Lower leg skin (tissue), 4 donors: ENCODE results near the gene MRPL30. TPM values are rescaled to one million over a fixed set of nuclear protein-coding genes. Genes with fewer than 3 reads are reported as not detected.

Source experiments
- DNase-seq, 2 donors: peaks; one replicate each; pipeline ENCODE4 v3.0.0-alpha.2; 2019; ENCODE audit warnings: low spot score in 2 of 2
- H3K4me3 ChIP-seq: fragments of 200-600 bp; sonication (generic); 2 replicates; pipeline ENCODE4 v1.5.1; 2017; ENCODE audit warnings: mild to moderate bottlenecking, low read depth; ENCODE audit not compliant: poor library complexity, severe bottlenecking
- CTCF ChIP-seq, 3 donors: fragments of 450-650 bp; IDR thresholded peaks; one replicate each; pipeline ENCODE4 v1.5.1; 2016; ENCODE audit warnings: antibody characterized with exemption in 3 of 3, mild to moderate bottlenecking in 3 of 3, moderate library complexity in 2 of 3
- POLR2A ChIP-seq, 2 donors: fragments of 450-650 bp; IDR thresholded peaks; one replicate each; pipeline ENCODE4 v1.6.1; 2016 to 2017; ENCODE audit warnings: antibody characterized with exemption in 2 of 2, mild to moderate bottlenecking in 1 of 2, moderate library complexity in 1 of 2
- WGBS, 2 donors: methylation state at CpG; one replicate each; pipeline ENCODE4 v1.1.5; 2018; 5-methylcytosine and 5-hydroxymethylcytosine counted together
- intact Hi-C: fragments of 100-400 bp; cut with DNase I; formaldehyde crosslinking; loops from one replicate; pipeline ENCODE4 v1.15.0; 2023; ENCODE audit warnings: low total_unique reads
- total RNA-seq, 4 donors: library from RNA; depleted of rRNA; stranded (reverse); fragments of >200 nt; gene quantifications; one replicate each; pipeline ENCODE4 v1.1.0, GENCODE V29; 2016

Gene MRPL30
- total RNA-seq, 4 donors from 2014 or later = 26.6 to 33.0 (median 30.0) TPM

GRCh38 chr2:99198103-99198841 lies 17.3 kb downstream of the MRPL30 start:
- intact Hi-C loops = no loop called here
- TF ChIP-seq CTCF (IDR thresholded peaks at IDR 0.05) (no peak), POLR2A (IDR thresholded peaks at IDR 0.05) (no peak)
- no peak for DNase-seq
- no peak overlapping the region for H3K4me3 ChIP-seq
- 71 to 72% methylated on average over 6 of the region's 6 CpGs for WGBS, 2 donors

- 88 to 91% methylated on average over 7 of the region's 7 CpGs for WGBS, 2 donors
- intact Hi-C loops = no loop called here
- TF ChIP-seq POLR2A (IDR thresholded peaks at IDR 0.05) (no peak), CTCF (IDR thresholded peaks at IDR 0.05) (no peak)
- DNase-seq = no peak
- H3K4me3 ChIP-seq = no peak overlapping the region
These were observed 19.3 kb downstream of the MRPL30 start for GRCh38 chr2:99200076-99200800.

- intact Hi-C loops = no loop called here
- TF ChIP-seq CTCF (IDR thresholded peaks at IDR 0.05) = no peak
- TF ChIP-seq POLR2A (IDR thresholded peaks at IDR 0.05) = no peak
- WGBS, 2 donors = 89 to 96% methylated on average over 4 of the region's 4 CpGs
- DNase-seq = no peak
- H3K4me3 ChIP-seq = no peak overlapping the region
These were observed 21.1 kb downstream of the MRPL30 start for GRCh38 chr2:99201959-99202678.

- DNase-seq = no peak
- intact Hi-C loops = no loop called here
- no peak overlapping the region for H3K4me3 ChIP-seq
- TF ChIP-seq POLR2A (IDR thresholded peaks at IDR 0.05) (no peak), CTCF (IDR thresholded peaks at IDR 0.05) (no peak)
- 76 to 82% methylated on average over 5 of the region's 5 CpGs for whole genome bisulfite sequencing, 2 donors
These were observed 24.5 kb downstream of the MRPL30 start for GRCh38 chr2:99205491-99205890.

GRCh38 chr2:99216096-99216495 lies 35.1 kb downstream of the MRPL30 start:
- intact Hi-C loops = no loop called here
- WGBS, 2 donors = 93 to 98% methylated on average over 2 of the region's 2 CpGs
- DNase-seq = no peak
- TF ChIP-seq CTCF (IDR thresholded peaks at IDR 0.05) (no peak), POLR2A (IDR thresholded peaks at IDR 0.05) (no peak)
- H3K4me3 ChIP-seq = no peak overlapping the region
